HG02571 (cell line): Measurements from ENCODE around the gene RPL37A.

Experiments
- ATAC-seq: cut with Tn5 transposase; IDR thresholded peaks from one replicate; pipeline ENCODE4 v1.9.1; 2021; ENCODE audit warnings: mild to moderate bottlenecking, moderate library complexity; ENCODE audit not compliant: unreplicated experiment

The RPL37A gene

GRCh38 chr2:216546241-216546640, 47.6 kb downstream of the RPL37A start:
- ATAC-seq: no peak

GRCh38 chr2:216546641-216547403, 48.2 kb downstream of the RPL37A start:
- no peak for ATAC-seq

- ATAC-seq: no peak
Measured at GRCh38 chr2:216548901-216549331, 50.3 kb downstream of the RPL37A start.

- no peak for ATAC-seq
Measured at GRCh38 chr2:216549926-216550690, 51.5 kb downstream of the RPL37A start.

GRCh38 chr2:216551234-216552068, 52.8 kb downstream of the RPL37A start:
- ATAC-seq: no peak

- no peak for ATAC-seq
Measured at GRCh38 chr2:216553093-216553478, 54.4 kb downstream of the RPL37A start.
